Peyer's patch (tissue), 4 donors: ENCODE data around the gene SMIM31.

Source experiments
- POLR2A ChIP-seq, 2 donors: fragments of 450-650 bp; IDR thresholded peaks; one replicate each; pipeline ENCODE4 v1.5.1; 2017; ENCODE audit warnings: antibody characterized with exemption in 2 of 2, mild to moderate bottlenecking in 2 of 2, moderate library complexity in 2 of 2
- TF ChIP-seq, protein P1 (sequence below), 6 experiments: fragments of 450-650 bp in 4 of 6; fragments of 200-600 bp in 2 of 6; sonication (generic) in 1 of 6; IDR thresholded peaks; one replicate each; pipeline ENCODE4 v1.5.1; 2017 to 2019; ENCODE audit warnings: antibody characterized with exemption in 6 of 6, mild to moderate bottlenecking in 3 of 6, moderate library complexity in 1 of 6

- TF ChIP-seq, protein P1, sequence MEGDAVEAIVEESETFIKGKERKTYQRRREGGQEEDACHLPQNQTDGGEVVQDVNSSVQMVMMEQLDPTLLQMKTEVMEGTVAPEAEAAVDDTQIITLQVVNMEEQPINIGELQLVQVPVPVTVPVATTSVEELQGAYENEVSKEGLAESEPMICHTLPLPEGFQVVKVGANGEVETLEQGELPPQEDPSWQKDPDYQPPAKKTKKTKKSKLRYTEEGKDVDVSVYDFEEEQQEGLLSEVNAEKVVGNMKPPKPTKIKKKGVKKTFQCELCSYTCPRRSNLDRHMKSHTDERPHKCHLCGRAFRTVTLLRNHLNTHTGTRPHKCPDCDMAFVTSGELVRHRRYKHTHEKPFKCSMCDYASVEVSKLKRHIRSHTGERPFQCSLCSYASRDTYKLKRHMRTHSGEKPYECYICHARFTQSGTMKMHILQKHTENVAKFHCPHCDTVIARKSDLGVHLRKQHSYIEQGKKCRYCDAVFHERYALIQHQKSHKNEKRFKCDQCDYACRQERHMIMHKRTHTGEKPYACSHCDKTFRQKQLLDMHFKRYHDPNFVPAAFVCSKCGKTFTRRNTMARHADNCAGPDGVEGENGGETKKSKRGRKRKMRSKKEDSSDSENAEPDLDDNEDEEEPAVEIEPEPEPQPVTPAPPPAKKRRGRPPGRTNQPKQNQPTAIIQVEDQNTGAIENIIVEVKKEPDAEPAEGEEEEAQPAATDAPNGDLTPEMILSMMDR (IDR thresholded peaks at IDR 0.05): no peak
- no peak for TF ChIP-seq POLR2A (IDR thresholded peaks at IDR 0.05)
These were observed 48.5 kb downstream of the SMIM31 start for GRCh38 chr4:164802301-164802901.
